Measurements from ENCODE around the gene ATG4D.
"Not testable (repeated sequence)": the region's sequence is repeated elsewhere in the genome, so short reads cannot be mapped to it uniquely, and the experiment has no call there.

Gene ATG4D

DNA sequence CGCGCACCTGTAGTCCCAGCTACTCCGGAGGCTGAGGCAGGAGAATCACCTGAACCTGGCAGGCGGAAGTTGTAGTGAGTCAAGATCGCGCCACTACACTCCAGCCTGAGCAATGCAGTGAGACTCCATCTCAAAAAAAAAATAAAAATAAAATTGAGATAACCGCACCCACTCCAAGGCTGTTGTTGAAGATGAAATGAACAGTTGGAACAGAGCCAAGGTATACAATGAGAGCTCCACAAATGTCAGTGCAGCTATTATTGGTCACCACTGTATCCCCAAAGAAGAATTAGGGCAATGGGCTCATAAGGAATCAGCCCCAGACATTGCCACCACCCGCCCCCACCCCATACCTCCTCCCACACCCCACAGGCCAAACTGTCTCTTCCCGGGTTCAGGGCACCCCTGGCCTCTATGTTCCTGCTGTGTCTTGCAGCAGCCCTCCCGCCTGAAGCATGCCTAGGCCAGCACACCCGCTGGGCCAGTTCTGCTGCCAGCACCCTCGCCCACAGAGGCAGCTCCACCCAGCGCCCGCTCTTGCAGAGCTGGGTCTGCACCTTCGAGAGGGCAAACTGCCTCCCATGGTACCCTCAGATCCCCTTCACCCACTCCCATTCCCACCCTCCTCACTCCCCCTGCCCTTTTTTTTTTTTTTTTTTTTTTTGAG lies 22.9 kb upstream of the ATG4D start:
- DNase-seq, result no peak

DNA sequence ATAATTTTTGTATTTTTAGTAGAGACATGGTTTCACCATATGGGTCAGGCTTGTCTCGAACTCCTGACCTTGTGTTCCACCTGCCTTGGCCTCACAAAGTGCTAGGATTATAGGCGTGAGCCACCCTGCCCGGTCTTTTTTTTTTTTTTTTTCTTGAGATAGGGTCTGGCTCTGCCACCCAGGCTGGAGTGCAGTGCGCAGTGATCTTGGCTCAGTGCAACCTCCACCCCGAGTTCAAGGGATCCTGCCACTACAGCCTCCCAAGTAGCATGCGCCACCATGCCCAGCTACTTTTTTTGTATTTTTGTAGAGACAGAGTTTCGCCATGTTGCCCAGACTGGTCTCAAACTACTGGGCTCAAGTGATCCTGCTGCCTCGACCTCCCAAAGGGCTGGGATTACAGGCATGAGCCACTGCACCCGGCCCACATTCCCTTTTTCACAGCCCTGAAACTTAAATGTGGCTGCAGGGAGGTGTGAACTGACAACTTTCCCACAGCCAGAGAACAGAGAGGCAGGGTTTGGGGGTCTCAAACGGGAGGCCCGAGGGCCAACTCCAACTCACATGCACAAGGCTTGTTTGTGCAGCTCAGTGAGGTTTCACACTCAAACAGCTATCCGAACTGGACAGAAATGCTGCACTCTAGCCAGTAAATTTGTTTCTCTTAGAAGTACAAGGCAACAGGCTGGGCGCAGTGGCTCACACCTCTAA lies 22.1 kb upstream of the ATG4D start:
- DNase-seq, result no peak

DNA sequence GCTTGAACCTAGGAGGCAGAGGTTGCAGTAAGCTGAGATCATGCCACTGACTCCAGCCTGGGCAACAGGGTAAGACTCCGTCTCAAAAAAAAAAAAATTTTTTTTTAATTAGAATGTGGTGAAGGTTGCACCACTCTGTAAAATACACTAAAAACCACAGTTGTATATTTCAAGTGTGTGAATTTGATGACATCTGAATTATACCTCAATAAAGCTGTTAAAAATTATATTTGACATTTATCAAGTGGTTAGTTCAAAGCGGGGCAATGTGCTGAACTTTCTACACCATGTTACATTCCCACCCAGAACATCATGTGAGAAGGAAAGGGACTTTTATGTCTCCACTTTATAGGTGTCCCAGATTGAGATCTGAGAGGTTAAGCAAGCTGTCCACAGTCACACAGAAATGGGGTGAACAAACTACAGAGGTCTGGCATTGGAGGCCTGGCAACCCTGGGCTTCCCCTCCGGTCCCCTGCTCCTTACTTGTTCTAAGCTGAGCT lies 20.5 kb upstream of the ATG4D start:
- DNase-seq, result no peak

DNA sequence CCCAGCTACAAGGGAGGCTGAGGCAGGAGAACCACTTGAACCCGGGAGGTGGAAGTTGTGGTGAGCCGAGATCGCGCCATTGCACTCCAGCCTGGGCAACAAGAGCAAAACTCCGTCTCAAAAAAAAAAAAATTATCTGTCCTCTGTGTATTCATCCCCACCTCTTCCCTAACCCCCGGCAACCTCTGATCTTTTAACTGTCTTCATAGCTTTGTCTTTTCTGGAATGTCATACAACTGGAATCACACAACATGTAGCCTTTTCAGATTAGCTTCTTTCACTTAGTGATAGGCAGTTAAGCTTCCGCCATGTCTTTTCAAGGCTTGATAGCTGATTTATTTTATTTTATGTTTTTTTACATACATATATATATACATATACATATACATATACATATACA lies 18.1 kb upstream of the ATG4D start:
- DNase-seq, result no peak

DNA sequence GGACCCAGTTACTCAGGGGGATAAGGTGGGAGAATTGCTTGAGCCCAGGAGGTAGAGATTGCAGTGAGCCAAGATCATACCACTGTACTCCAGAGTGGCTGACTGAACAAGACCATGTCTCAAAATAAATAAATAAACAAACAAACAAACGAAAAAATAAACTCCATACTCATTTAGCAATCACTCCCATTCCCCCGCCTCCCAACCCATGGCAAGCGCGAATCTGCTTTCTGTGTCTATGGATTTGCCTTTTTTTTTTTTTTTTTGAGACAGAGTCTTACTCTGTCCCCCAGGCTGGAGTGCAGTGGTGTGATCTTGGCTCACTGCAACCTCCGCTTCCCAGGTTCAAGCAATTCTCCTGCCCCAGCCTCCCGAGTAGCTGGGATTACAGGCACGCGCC lies 16.8 kb upstream of the ATG4D start:
- not testable (repeated sequence) for DNase-seq

DNA sequence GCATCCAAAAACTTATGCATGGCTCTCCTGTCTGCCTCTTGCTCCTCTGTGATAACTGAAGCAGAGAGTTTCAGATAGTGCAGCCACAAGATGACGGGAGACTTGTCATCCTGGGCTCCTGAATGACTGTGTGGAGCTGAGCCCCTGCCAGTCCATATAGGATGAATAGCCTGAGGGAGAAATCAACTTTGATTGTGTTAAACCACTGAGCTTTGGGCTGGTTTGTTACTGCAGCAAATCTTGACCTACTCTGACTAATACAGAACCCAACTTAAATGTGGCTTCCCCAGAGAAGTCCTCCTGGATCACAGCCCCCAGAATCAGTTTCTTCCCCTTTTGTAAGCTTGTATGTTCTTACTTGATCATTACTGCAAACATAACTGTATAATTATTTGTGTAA lies 11.2 kb upstream of the ATG4D start:
- DNase-seq, result no peak

DNA sequence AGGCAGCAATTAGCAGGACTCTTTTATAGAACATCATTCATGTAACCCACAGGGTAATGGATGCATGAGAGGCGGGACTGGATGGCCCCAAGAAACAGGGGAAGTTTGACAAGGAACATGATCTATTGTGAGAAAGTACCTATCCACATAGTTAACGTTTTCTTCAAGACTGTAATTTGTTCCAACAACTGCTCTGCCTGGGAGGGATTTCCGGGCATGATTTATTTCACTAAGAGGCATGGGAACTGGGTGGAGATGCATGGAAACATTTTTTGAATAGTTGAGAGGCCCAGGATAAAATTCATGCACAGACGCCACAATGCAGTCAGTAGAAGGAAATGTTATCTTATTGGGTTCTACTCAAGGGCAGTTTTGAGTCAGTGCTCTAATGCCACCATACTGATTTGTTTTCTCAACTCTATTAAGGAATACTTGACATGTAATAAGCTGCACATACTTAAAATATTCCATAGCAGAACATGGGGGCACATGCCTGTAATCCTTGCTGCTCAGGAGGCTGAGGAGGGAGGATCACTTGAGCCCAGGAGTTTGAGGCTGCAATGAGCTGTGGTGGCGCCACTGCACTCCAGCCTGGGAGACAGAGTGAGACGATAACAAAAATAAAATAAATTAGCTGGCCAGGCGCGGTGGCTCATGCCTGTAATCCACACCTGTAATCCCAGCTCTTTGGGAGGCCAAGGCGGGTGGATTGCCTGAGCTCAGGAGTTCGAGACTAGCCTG lies 9.9 kb upstream of the ATG4D start:
- no peak for DNase-seq

DNA sequence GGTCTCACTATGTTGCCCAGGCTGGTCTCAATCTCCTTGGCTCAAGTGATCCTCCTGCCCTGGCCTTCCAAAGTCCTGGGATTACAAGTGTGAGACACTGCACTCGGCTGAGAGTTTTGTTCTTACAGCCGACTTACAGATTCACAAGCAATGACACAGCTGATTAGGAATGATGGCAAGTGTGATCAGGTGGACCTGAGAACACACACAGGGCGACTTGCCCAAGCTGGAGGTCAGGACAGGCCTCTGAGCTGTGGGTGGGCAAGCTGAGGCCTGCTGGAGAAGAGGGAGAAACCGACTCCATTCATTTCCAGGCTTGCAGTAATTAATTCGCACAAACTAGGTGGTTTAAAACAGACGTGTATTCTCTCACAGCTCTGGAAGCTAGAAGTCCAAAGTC lies 8.1 kb upstream of the ATG4D start:
- DNase-seq, result no peak

DNA sequence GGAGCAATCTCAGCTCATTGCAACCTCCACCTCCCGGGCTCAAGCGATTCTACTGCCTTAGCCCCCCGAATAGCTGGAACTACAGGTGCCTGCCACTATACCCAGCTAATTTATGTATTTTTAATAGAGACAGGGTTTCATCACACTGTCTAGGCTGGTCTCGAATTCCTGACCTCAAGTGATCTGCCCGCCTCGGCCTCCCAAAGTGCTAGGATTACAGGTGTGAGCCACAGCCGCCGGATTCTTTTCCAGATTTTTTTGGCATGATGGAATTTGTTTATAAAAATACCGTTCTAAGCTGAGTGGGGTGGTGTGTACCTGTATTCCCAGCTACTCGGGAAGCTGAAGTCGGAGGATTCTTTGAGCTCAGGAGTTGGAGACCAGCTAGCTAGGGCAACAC lies 6.0 kb upstream of the ATG4D start:
- no peak for DNase-seq

DNA sequence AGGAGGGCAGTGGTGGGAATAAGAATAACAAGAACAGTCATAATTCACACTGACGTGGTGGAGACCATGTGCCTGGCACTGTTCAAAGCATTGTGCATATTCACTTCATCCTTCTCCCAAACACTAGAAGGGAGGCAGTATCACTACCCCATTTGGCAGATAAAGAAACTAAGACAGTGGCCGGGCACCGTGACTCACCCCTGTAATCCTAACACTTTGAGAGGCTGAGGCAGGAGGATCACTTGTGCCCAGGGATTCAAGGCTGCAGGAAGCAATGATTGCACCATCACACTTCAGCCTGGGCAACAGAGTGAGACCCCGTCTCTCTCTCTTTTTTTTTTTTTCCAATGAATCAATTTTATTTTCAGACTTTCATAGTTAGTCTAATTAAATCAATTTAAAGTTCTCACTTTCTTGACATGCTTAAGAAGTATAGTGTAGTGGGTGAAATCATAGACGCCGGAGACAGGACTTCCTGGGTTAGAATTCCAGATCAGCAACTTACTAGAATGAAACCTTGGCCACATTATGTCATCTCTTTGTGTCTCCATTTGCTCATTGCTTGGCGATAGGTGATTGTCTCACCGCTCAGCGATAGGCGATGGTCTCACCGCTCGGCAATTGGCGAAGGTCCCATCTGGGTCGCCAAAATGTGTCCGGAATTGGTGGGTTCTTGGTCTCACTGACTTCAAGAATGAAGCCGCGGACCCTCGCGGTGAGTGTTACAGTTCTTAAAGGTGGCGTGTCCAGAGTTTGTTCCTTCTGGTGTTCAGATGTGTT lies 5.3 kb upstream of the ATG4D start:
- no peak for DNase-seq

DNA sequence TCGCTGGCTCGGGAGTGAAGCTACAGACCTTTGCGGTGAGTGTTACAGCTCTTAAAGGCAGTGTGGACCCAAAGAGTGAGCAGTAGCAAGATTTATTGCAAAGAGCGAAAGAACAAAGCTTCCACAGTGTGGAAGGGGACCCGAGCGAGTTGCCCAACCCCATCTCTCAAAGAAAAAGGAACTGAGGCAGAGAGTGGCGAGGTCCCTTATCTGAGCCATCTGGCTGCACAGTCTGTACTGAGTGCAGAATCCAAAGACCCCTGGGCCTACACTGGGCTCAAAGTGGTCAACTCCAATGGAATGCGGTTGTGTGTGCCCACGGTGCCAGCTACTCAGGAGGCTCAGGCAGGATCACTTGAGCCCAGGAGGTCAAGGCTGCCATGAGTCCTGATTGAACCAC lies 4.7 kb upstream of the ATG4D start:
- DNase-seq, result not testable (repeated sequence)

DNA sequence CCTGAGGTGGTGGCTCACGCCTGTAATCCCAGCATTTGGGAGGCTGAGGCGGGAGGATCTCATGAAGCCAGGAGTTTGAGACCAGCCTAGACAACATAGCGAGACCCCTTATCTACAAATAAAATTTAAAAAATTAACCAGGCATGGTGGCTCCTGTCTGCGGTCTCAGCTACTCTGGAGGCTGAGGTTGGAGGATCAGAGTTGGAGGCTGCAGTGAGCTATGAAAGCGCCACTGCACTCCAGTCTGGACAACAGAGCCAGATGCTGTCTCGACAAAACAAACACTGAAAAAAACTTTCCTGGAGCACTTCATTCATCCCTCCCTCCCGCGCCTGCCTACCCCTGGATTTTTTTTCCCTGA lies 665 bp upstream of the ATG4D start:
- no peak for DNase-seq

DNA sequence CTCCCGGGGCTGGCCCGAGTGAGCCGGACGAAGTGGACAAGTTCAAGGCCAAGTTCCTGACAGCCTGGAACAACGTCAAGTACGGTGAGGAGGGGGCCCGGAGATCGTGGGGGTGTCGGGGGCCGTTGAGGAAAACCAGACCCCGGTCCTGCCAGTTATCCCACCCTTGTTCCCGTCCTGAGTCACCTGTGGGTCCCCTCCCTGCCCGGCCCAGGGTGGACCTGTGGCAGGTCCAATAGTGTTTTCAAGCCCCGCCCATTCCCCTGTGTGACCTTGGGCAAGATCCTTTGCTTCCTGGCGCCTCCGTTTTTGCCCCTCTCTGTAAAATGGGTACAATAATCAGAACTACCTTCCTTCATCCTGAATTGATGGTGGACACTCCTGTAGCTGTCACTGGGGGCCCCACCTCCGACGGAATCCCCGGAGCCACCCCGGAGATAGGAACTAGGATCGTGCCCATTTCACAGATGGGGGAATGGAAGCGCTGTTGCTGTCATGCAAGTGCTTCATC lies 593 bp downstream of the ATG4D start:
- no peak for DNase-seq

DNA sequence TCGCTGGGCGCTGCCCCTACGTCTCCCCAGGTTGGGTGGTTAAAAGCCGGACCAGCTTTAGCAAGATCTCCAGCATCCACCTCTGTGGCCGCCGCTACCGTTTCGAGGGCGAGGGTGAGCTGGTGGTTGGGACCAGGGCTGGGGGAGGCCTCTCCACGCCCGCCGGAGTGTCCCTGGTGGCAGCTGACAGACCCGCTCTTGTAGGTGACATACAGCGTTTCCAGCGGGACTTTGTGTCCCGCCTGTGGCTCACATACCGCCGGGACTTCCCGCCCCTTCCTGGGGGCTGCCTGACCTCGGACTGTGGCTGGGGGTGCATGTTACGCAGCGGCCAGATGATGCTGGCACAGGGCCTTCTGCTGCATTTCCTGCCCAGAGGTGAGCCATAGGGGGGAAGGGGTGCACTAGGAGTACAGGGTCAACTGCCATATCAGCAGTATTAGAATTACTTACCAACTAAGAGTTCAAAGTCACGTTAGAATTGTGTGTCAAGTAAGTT lies 1.1 kb downstream of the ATG4D start:
- no peak for DNase-seq

DNA sequence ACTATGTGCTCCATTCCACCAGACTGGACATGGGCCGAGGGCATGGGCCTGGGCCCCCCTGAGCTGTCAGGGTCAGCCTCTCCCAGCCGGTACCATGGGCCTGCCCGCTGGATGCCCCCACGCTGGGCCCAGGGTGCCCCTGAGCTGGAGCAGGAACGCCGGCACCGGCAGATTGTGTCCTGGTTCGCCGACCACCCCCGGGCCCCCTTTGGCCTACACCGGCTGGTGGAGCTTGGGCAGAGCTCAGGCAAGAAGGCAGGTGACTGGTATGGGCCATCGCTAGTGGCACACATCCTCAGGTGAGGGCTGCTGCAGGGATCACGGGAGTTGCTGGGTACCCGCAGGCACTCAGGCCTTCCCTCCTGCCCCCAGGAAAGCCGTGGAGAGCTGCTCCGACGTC lies 3.1 kb downstream of the ATG4D start:
- DNase-seq, result no peak

DNA sequence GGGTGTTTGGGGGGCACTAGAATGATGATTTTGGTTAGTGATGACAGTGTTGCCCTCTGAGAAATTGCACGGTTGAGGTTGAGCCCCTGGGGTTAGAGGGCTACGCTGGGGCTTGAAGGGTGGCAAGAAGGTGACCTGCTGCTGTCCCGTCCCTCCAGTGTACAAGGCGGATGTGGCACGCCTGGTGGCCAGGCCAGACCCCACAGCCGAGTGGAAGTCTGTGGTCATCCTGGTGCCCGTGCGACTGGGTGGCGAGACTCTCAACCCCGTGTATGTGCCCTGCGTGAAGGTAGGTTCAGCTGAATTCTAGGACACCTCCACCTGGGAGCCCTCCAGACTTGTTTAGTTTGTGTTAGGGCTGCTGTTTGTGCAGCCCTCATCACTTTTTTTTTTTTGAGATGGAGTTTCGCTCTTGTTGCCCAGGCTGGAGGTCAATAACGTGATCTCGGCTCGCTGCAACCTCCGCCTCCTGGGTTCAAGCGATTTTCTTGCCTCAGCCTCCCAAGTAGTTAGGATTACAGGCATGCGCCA lies 5.1 kb downstream of the ATG4D start:
- DNase-seq, result no peak

DNA sequence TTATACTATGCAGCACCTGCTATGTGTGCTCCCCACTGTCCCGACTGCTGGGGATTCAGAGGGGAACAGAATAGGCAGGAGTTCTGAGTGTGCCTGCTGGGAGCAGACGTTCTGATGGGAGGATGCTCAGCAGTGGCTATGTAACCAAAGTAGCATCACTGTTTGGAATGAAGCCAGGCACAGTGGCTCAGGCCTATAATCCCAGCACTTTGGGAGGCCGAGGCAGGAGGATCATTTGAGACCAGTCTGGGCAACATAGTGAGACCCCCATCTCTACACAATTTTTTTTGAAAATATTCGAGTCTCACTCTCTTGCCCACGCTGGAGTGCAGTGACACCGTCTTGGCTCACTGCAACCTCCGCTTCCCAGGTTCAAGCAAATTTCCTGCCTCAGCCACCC lies 6.0 kb downstream of the ATG4D start:
- DNase-seq, result no peak

DNA sequence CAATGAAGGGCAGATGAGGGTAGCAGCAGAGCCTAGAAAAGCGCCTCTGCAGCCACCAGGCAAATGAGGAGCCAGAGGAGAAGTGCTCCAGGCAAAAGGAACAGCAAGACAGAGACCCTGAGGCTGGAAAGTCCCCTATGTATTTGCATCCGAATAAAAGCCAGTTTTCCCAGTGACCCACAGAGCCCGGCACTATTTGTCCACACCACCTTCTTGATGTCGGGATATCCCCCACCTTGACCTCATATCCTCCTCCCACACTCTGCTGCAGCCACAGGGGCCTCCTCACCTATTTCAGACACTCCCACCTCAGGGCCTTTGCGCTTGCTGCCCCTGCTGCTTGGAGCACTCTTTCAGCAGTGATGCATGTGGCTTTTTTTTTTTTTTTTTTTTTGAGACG lies 6.6 kb downstream of the ATG4D start:
- DNase-seq, result no peak

DNA sequence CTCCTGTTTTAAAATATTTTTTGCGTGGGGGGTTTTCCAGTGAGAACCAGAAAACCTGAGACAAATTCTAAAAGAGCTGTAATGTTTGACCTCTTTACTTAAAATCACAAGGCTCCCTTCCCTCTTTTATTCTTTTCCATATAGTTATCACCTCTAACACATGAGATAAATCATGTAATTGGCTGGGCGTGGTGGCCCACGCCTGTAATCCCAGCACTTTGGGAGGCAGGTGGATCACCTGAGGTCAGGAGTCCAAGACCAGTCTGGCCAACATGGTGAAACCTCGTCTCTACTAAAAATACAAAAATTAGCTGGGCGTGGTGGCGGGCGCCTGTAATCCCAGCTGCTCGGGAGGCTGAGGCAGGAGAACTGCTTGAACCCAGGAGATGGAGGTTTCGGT lies 7.3 kb downstream of the ATG4D start:
- DNase-seq, result not testable (repeated sequence)

DNA sequence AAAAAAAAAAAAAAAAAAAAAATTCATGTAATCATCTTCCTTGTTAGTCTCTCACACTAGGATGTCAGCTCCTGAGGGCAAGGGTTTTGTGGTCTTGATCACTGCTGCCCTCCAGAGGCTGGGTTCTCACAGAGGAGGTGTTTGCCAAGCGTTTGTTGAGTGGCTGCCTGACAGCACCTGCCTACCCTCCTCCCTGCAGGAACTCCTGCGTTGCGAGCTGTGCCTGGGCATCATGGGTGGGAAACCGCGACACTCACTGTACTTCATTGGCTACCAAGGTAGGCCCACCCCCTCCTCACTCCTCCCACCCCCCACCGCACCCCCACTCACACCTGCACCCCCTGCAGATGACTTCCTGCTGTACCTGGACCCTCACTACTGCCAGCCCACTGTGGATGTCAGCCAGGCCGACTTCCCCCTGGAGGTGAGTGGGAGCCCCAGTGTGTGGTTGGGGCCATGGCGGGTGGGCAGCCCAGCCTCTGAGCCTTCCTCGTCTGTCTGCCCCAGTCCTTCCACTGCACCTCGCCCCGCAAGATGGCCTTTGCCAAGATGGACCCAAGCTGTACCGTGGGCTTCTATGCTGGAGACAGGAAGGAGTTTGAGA lies 8.1 kb downstream of the ATG4D start:
- DNase-seq, result no peak

DNA sequence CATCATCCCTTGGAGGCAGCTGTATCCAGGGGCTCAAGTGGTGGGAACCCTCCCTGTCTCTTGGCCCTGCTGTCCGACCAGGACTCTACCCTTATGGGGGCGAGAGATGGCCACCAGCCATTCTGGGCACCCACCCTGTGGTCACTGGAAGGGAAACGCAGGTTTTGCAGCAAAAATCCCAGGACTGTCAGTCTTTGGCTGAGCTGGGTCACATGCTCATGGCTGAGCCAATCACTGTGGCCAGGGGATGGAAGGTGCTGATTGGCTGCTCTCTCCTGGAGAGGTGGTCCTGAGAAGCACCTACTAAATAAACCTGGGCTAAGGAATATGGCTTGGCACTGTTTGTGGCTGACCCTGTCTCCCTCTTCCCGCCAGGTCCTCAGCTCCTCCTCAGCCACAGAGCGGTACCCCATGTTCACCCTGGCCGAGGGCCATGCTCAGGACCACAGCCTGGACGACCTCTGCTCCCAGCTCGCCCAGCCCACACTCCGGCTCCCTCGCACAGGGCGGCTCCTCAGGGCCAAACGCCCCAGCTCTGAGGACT lies 8.9 kb downstream of the ATG4D start:
- no peak for DNase-seq

Data from activated CD4-positive, alpha-beta T cell treated with anti-CD3 and anti-CD28 coated beads, Interleukin-2, amount 50 U/mL, for 1 hour (primary cell).